Measurements from ENCODE around the gene POTEB. TPM values are rescaled to one million over a fixed set of nuclear protein-coding genes. Genes with fewer than 3 reads are reported as not detected.
"Not testable (repeated sequence)": the region's sequence is repeated elsewhere in the genome, so short reads cannot be mapped to it uniquely, and the experiment has no call there.

Gene POTEB
- not detected for total RNA-seq

- not testable (repeated sequence) for H3K36me3 ChIP-seq; H3K4me1 ChIP-seq (ENCODE audit: control insufficient read depth in 1 of 2, low read depth in 2 of 2); H3K9me3 ChIP-seq; DNase-seq (ENCODE audit: low spot score); H3K27me3 ChIP-seq (replicated peaks; ENCODE audit: insufficient read depth); H3K27ac ChIP-seq; ATAC-seq (ENCODE audit: insufficient number of reproducible peaks, low FRiP score, low read depth); H3K4me3 ChIP-seq
Observed at GRCh38 chr15:21877635-21878034, at the start of gene POTEB. Gene POTEB, minus strand, starts transcription at chr15:21877735. Its CDS starts 489 bp downstream, at chr15:21877246.

- H3K9me3 ChIP-seq; H3K27ac ChIP-seq; H3K36me3 ChIP-seq; H3K4me3 ChIP-seq; H3K4me1 ChIP-seq (ENCODE audit: control insufficient read depth in 1 of 2, low read depth in 2 of 2); H3K27me3 ChIP-seq (replicated peaks; ENCODE audit: insufficient read depth); DNase-seq (ENCODE audit: low spot score); ATAC-seq (ENCODE audit: insufficient number of reproducible peaks, low FRiP score, low read depth): not testable (repeated sequence)
Observed at GRCh38 chr15:21890955-21891354, 13.4 kb upstream of the POTEB start.

GRCh38 chr15:21889542-21889941 is 12.0 kb upstream of the POTEB start:
- H3K27ac ChIP-seq; ATAC-seq (ENCODE audit: insufficient number of reproducible peaks, low FRiP score, low read depth); H3K9me3 ChIP-seq; DNase-seq (ENCODE audit: low spot score); H3K27me3 ChIP-seq (replicated peaks; ENCODE audit: insufficient read depth); H3K4me1 ChIP-seq (ENCODE audit: control insufficient read depth in 1 of 2, low read depth in 2 of 2); H3K36me3 ChIP-seq; H3K4me3 ChIP-seq: not testable (repeated sequence)

- H3K36me3 ChIP-seq; H3K4me3 ChIP-seq; H3K27ac ChIP-seq; H3K27me3 ChIP-seq (replicated peaks; ENCODE audit: insufficient read depth); ATAC-seq (ENCODE audit: insufficient number of reproducible peaks, low FRiP score, low read depth); H3K4me1 ChIP-seq (ENCODE audit: control insufficient read depth in 1 of 2, low read depth in 2 of 2); DNase-seq (ENCODE audit: low spot score); H3K9me3 ChIP-seq: not testable (repeated sequence)
Observed at GRCh38 chr15:21838831-21839230, 38.7 kb downstream of the POTEB start.

Other genes starting within 250 kb of the POTEB start
- not detected for gene OR4M2, start 202.8 kb upstream of the POTEB start, total RNA-seq

Measured in thoracic aorta (tissue), 2 donors.